Activated effector memory CD4-positive, alpha-beta T cell treated with anti-CD3 and anti-CD28 coated beads, Interleukin-2, amount 50 U/mL, for 16 hours (primary cell): ENCODE data around the gene GLUL.

Experiments
- DNase-seq: peaks from one replicate; pipeline ENCODE4 v3.0.0-alpha.2; 2020

The GLUL gene

GRCh38 chr1:182391362-182392049 lies at the start of gene GLUL:
Gene GLUL (minus strand): TSS chr1:182391790. CDS start chr1:182388737, 3,053 bp downstream.
- DNase-seq = peak; percentile 88

DNA sequence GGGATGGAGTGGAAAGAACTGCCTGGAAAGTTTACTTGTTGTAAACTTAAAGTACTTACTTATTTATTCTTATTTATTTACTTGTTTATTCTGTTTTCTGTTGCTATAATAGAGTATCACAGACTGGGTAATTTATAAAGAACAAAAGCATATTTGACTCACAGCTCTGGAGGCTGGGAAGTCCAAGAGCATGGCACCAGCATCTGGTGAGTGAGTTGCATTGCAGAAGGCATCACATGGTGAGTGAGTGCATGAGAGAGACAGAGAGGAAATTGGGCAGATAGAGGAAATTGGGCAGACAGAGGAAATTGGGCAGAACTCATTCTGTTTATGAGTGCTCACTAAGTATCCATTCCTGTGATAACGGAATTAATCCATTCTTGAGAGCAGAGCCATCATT lies 46.7 kb upstream of the GLUL start:
- DNase-seq = no peak

DNA sequence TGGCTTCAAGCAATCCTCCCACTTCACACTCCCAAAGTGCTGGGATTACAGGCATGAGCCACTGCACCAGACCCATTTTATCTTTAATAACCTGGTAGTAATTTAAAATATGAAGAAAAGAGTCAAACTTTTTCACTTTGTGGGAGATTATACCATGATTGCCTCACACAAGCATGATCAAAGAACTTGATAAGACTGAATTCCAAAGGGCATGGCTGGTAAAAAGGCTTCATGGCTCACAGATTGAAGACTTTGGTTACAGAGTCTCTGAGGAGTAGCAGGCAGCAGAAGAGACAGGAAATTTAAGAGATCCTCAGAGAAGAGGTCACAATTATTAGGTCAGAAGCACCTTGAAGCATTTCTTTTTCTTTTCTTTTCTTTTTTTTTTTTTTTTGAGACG lies 42.0 kb upstream of the GLUL start:
- DNase-seq = no peak

DNA sequence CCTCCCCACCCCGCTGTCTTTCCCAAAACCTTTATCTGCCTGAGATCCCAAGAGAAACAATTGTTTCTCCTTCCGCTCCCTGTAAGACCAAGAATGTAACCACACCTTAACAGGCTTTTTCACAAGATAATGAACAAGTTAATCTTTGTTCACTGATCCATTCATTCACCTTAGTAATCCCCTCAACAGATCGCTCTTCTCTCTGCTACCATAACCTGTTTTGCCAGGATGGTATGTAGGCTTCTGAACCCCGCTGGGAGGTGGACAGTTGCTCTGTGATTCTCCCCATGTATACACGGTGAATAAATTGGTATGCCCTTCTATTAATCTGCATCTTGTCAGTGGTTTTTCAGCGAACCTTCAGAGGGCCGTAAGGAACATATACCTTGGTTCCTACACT lies 39.7 kb upstream of the GLUL start:
- DNase-seq = no peak

DNA sequence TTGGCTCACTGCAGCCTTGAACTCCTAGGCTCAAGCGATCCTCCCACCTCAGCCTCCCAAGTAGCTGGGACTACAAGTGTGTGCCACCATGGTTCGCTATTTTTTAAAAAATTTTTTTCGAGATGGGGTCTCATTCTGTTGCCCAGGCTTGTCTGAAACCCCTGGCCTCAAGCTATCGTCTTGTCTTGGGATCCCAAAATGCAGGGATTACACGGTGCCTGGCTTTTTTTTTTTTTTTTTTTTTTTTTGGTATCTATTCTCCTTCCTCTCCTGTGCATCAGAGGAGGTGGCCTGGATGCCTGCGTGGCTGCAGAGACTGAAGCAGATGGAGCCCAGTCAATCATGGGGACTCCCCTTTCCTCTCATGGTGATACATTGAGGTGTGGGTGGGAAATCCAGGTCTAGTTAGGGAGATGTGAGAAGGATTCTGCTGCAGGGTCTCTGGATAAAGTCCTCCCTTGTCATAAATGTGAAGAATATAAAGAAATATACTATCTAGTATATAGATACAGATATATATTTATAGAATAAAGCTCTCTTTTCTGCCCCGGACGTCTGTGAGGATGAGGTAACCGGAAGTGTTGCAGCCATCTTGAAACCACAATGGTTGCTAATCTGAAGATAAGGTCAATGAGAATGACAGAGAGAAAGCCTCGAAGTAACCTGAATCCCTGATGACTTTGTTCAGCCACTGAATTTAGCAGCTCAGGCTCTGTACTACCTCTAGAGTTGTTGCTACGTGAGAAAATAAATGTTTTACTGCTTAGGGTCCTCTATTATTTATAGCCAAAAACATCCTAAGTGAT lies 38.9 kb upstream of the GLUL start:
- peak; percentile 67 for DNase-seq

- DNase-seq = no peak
These were observed 36.5 kb upstream of the GLUL start for GRCh38 chr1:182428043-182428442.

GRCh38 chr1:182426442-182427430 lies 35.1 kb upstream of the GLUL start:
- DNase-seq = no peak

DNA sequence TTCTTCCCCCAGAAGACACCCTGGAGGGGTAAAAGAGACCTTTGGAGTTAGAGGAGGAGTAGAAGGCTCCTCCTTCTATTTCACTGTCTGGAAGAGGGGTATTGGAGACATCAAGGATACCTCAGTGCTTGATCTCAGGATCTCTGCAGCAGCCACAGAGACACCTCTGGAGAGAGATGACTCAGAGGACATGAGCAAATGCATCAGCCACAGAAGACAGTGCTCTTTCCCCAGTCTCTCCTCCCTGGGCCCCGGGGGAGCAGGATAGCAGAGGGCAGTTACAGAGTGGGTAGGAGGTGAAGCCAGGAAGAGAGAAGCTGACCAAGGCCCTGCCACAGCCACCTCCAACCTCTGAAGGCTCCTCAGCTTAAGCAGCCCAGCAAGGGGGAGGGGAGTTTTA lies 24.2 kb upstream of the GLUL start:
- no peak for DNase-seq

GRCh38 chr1:182413969-182414368 lies 22.4 kb upstream of the GLUL start:
- DNase-seq = no peak

DNA sequence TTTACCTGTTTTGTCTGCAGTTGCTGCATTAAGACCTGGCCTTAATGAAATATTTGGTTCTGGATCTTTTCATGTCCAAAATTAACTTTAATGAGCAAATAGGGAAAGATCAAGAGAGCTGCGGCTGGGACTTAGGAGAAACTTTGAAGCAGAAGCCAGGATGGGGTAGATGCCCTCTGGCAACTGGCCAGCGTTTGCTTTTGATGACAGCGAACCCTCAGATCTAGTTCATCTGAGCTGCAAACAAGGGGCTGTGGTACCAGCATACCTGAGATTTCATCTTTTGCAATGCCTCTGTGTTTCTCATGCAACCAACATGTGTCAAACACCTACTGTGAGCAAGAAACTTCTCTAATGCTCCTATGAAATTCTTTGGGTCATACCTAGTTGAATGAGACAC lies 21.9 kb upstream of the GLUL start:
- DNase-seq = no peak

- no peak for DNase-seq
These were observed 19.2 kb upstream of the GLUL start for GRCh38 chr1:182410620-182411273.

- DNase-seq = no peak
These were observed 18.5 kb upstream of the GLUL start for GRCh38 chr1:182410138-182410537.

DNA sequence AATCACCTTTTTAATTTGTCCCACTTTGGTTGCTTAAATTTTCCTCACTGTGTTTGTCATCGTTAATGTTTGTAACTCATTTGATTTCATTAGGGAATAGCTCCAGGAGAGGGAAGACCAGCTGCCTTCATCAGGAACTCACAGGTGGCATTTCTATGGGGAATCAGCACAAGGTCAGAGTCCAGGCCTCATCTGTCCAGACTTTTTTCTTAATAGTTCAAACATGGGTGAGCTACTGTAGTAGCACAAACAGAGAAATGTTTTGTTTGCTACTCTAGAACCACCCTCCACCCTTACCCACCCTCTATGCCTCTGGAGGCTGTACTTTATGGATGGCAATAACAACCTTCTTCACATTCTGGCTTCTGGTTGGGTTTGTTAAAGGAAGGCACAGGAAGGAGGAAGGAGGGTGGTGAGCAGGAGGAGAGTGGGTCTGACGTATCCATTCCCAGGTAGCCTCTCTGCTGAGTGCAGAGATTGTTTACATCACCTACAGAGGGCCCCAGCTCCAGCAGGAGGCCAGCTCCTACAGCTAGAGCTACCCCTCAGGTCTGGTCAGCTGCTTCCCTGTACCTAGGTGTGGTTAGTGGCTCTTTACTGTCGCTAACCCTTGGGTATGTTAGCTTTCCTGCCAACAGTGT lies 17.0 kb upstream of the GLUL start:
- no peak for DNase-seq

GRCh38 chr1:182407724-182408123 lies 16.1 kb upstream of the GLUL start:
- no peak for DNase-seq

DNA sequence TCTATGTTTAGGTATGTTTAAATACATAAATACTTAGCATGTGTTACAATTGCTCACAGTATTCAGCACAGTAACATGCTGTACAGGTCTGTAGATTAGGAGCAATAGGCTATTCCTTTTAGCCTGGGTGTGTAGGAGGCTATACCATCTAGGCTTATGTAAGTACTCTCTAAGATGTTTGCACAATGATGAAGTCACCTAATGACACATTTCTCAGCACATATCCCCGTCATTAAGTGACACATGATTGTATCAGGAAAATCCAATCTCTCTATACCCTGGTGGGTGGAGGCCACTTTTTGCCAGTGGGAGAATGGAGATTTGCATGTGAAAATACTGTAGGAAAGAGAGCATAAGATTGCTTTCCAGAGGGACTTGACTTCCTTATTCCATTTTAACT lies 14.4 kb upstream of the GLUL start:
- no peak for DNase-seq

DNA sequence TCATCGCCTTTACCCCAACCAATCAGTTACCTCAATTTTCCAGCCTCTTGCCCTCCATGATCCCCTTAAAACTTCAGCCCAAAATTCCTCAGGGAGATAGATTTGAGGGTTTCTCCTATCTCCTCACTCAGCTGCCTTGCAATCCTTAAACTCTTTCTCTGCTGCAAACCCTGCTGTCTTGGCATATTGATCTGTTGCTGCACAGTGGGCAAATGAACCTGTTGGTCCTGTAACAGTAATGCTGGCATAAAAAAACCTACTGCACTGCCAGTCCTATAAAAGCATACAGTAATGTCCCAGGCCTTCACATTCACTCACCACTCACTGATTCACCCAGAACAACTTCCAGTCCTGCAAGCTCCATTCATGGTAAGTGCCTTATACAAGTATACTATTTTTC lies 14.0 kb upstream of the GLUL start:
- DNase-seq = no peak

DNA sequence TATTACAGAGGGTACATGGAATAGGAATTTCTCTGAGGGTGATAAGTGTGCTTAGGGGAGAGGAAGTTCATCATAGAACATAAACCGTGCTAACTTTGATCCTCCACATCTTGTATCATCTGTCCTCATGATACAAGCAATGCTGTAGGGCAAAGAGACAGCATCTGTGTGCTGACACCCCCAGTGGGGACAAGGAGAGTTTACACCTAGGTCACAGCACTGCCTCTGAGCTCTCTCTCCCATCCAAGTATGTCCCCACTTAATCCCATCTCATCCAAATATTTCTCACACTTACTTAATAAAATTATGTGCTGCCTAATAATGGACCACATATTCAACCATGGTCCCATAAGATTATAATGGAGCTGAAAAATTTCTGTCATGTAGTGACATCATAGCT lies 13.2 kb upstream of the GLUL start:
- no peak for DNase-seq

- DNase-seq = no peak
These were observed 9.0 kb upstream of the GLUL start, which contains the start of gene TEDDM1 for GRCh38 chr1:182400567-182400966. Gene TEDDM1 (minus strand): TSS chr1:182400667. CDS start chr1:182400485, 182 bp downstream.

GRCh38 chr1:182397653-182398393 lies 6.2 kb upstream of the GLUL start:
- DNase-seq = no peak

- DNase-seq = no peak
These were observed 4.3 kb upstream of the GLUL start for GRCh38 chr1:182395906-182396305.

- no peak for DNase-seq
These were observed 2.6 kb upstream of the GLUL start for GRCh38 chr1:182394055-182394775.
